GM12878 (cell line): ENCODE results near the gene DGKI. TPM values are rescaled to one million over a fixed set of nuclear protein-coding genes. Genes with fewer than 3 reads are reported as not detected.

Source experiments
- ATAC-seq: fragments of 200-7000 bp; cut with Tn5 transposase; 3 replicates; pipeline ENCODE4 v1.9.1; 2020; ENCODE audit warnings: mild to moderate bottlenecking, moderate library complexity
- BruUV-seq: library from RNA; stranded (reverse); fragments of 400-500 nt; replicated peaks from 2 replicates; lab custom pipeline; 2021; lab: Mats Ljungman, UMichigan
- CTCF ChIA-PET: fragments of 300-600 bp; sonication (Branson Sonifier 250); formaldehyde crosslinking; extraction: SDS; loops from one replicate; lab custom pipeline; 2021; ENCODE audit warnings: inconsistent platforms; lab: Yijun Ruan, JAX
- POLR2A ChIA-PET: fragments of 350-600 bp; formaldehyde crosslinking; extraction: SDS; loops from one replicate; lab custom pipeline; 2021; ENCODE audit warnings: inconsistent platforms; lab: Charles Lee
- RAD21 ChIA-PET: fragments of 300-600 bp; sonication (Branson Sonifier 250); formaldehyde crosslinking; loops from one replicate; lab custom pipeline; 2023; ENCODE audit warnings: antibody characterized with exemption; ENCODE audit not compliant: unreplicated experiment; lab: Charles Lee
- SMC1A ChIA-PET: fragments of 300-600 bp; sonication (Branson Sonifier 250); formaldehyde crosslinking; loops from one replicate; lab custom pipeline; 2023; ENCODE audit not compliant: unreplicated experiment, uncharacterized antibody; lab: Charles Lee
- DNase-seq: peaks from one replicate; pipeline ENCODE4 v3.0.0-alpha.2; 2011; ENCODE audit warnings: low read depth, low spot score
- FAIRE-seq: peaks from 3 replicates; lab custom pipeline; 2011; peaks lifted over from hg19 to GRCh38; lab: Jason Lieb, UNC
- H2AFZ ChIP-seq: 2 replicates; pipeline ENCODE4 v1.6.0; 2011; ENCODE audit warnings: low read depth, low read length, control low read depth; ENCODE audit not compliant: control insufficient read depth
- H3K27ac ChIP-seq: 2 replicates; pipeline ENCODE4 v1.5.1; 2011; ENCODE audit warnings: control low read depth; ENCODE audit not compliant: control insufficient read depth, insufficient read depth
- H3K27me3 ChIP-seq, 2 experiments: replicated peaks in 1 of 2; 2 replicates each; pipeline versions ENCODE4 v1.6.0 to v1.6.1; 2011; ENCODE audit warnings: low read length in 1 of 2; ENCODE audit not compliant: control insufficient read depth in 2 of 2, insufficient read depth in 2 of 2
- H3K36me3 ChIP-seq, 2 experiments: 2 replicates each; pipeline ENCODE4 v1.5.1; 2011; ENCODE audit warnings: low read length in 1 of 2; ENCODE audit not compliant: control insufficient read depth in 2 of 2, insufficient read depth in 2 of 2
- H3K4me1 ChIP-seq: 2 replicates; pipeline ENCODE4 v1.6.1; 2011; ENCODE audit warnings: mild to moderate bottlenecking, low read length, moderate library complexity, mixed read lengths; ENCODE audit not compliant: control insufficient read depth, insufficient read depth
- H3K4me2 ChIP-seq: 2 replicates; pipeline ENCODE4 v1.6.0; 2011; ENCODE audit warnings: control low read depth; ENCODE audit not compliant: control insufficient read depth, insufficient read depth
- H3K4me3 ChIP-seq: fragments of 200-600 bp; sonication (generic); 2 replicates; pipeline ENCODE4 v1.5.1; 2016
- H3K79me2 ChIP-seq: 2 replicates; pipeline ENCODE4 v1.6.0; 2011; ENCODE audit warnings: low read length; ENCODE audit not compliant: control insufficient read depth, insufficient read depth
- H3K9ac ChIP-seq: 2 replicates; pipeline ENCODE4 v1.8.0; 2011; ENCODE audit warnings: low read length, control low read depth, mixed read lengths; ENCODE audit not compliant: control insufficient read depth, insufficient read depth
- H3K9me3 ChIP-seq: replicated peaks from 3 replicates; pipeline ENCODE4 v1.5.1; 2011; ENCODE audit warnings: mild to moderate bottlenecking, low read length; ENCODE audit not compliant: control insufficient read depth, insufficient read depth
- H4K20me1 ChIP-seq: 2 replicates; pipeline ENCODE4 v1.6.0; 2011; ENCODE audit not compliant: control insufficient read depth, insufficient read depth
- BCL11A ChIP-seq: IDR thresholded peaks from 2 replicates; pipeline ENCODE4 v1.6.1; 2011; ENCODE audit warnings: low read depth, low read length
- CREB1 ChIP-seq: IDR thresholded peaks from 2 replicates; pipeline ENCODE4 v1.6.1; 2012; ENCODE audit warnings: low read depth, mild to moderate bottlenecking, inconsistent platforms
- DPF2 ChIP-seq: fragments of 450-650 bp; IDR thresholded peaks from 2 replicates; pipeline ENCODE4 v1.6.1; 2017; ENCODE audit warnings: mild to moderate bottlenecking
- FOS ChIP-seq: IDR thresholded peaks from 3 replicates; pipeline ENCODE4 v1.6.1; 2011; ENCODE audit warnings: borderline replicate concordance; ENCODE audit not compliant: insufficient read length; ENCODE audit errors: extremely low read depth
- GABPA ChIP-seq: IDR thresholded peaks from 2 replicates; pipeline ENCODE4 v1.6.1; 2014; ENCODE audit warnings: antibody characterized with exemption, low read depth, mild to moderate bottlenecking, inconsistent platforms
- MYB ChIP-seq: fragments of 150-350 bp; IDR thresholded peaks from 2 replicates; pipeline ENCODE4 v1.6.1; 2014; ENCODE audit warnings: mild to moderate bottlenecking, low read depth, low read length, borderline replicate concordance
- NFIC ChIP-seq: IDR thresholded peaks from 2 replicates; pipeline ENCODE4 v1.6.1; 2012; ENCODE audit warnings: low read depth, mild to moderate bottlenecking, inconsistent platforms, low read length, moderate library complexity
- SUPT20H ChIP-seq: IDR thresholded peaks from 2 replicates; pipeline ENCODE4 v1.6.1; 2011; ENCODE audit warnings: low read depth, mild to moderate bottlenecking, low read length, moderate library complexity, borderline replicate concordance; ENCODE audit not compliant: control insufficient read depth
- TAF1 ChIP-seq: IDR thresholded peaks from 2 replicates; pipeline ENCODE4 v1.6.1; 2011; ENCODE audit warnings: mild to moderate bottlenecking, low read depth, low read length, borderline replicate concordance
- WRNIP1 ChIP-seq: IDR thresholded peaks from 2 replicates; pipeline ENCODE4 v1.6.1; 2011; ENCODE audit warnings: low read depth, low read length, improper control_type of control experiment, borderline replicate concordance
- WGBS: methylation state at CpG from one replicate; pipeline ENCODE4 v1.1.6; 2016; ENCODE audit warnings: low lambda C conversion rate; ENCODE audit not compliant: insufficient replicate concordance, insufficient coverage; ENCODE audit errors: missing lambda C conversion rate; 5-methylcytosine and 5-hydroxymethylcytosine counted together
- in situ Hi-C: fragments of 300-500 bp; cut with MboI; formaldehyde crosslinking; loops from 9 replicates; pipeline ENCODE4 v1.14.3; 2018; ENCODE audit warnings: mixed read lengths
- intact Hi-C: fragments of 100-400 bp; cut with micrococcal nuclease; formaldehyde crosslinking; loops from one replicate; pipeline ENCODE4 v1.14.2; 2022; ENCODE audit not compliant: unreplicated experiment
- polyA plus RNA-seq, 11 experiments: library from polyadenylated mRNA; depleted of rRNA in 4 of 11; unstranded in 6 of 11; stranded (reverse) in 5 of 11; fragments of >200 nt; fragmentation: Nextera tagmentation in 4 of 11; fragmentation: Illumina TruSeq in 1 of 11; extraction: Ambion mirVana in 4 of 11; extraction: Trizol in 1 of 11; gene quantifications; 1 replicate in 1 of 11; 2 replicates in 10 of 11; pipeline versions ENCODE4 v1.2.1 to v1.2.3, GENCODE V29; 2011 to 2016; ENCODE audit warnings: inconsistent platforms in 2 of 11, missing spikeins in 2 of 11, low read depth in 1 of 11
- total RNA-seq, 4 experiments: library from RNA; depleted of rRNA in 3 of 4; stranded (reverse); fragments of >200 nt in 3 of 4; fragmentation: Illumina TruSeq in 1 of 4; extraction: Trizol in 1 of 4; gene quantifications; 2 replicates each; pipeline versions ENCODE4 v1.2.1 to v1.2.3, GENCODE V29; 2013 to 2021
- TF ChIP-seq, protein P1 (sequence below): IDR thresholded peaks from 2 replicates; pipeline ENCODE4 v1.6.1; 2011; ENCODE audit warnings: low read depth, low read length, improper control_type of control experiment, borderline replicate concordance
- TF ChIP-seq, protein P2 (sequence below): fragments of 150-350 bp; IDR thresholded peaks from 2 replicates; pipeline ENCODE4 v1.6.1; 2016; ENCODE audit warnings: low read depth, low read length
- TF ChIP-seq, protein P3 (sequence below): fragments of 450-650 bp; IDR thresholded peaks from 2 replicates; pipeline ENCODE4 v1.6.1; 2017; ENCODE audit warnings: low read depth, mild to moderate bottlenecking, moderate library complexity

The DGKI gene
- total and polyA plus RNA-seq, 10 of the 15 experiments (the other 5 are each of a cell fraction or from before 2014, with no cell fraction given), result 10.4 to 37.1 (median 22.1) TPM

DNA sequence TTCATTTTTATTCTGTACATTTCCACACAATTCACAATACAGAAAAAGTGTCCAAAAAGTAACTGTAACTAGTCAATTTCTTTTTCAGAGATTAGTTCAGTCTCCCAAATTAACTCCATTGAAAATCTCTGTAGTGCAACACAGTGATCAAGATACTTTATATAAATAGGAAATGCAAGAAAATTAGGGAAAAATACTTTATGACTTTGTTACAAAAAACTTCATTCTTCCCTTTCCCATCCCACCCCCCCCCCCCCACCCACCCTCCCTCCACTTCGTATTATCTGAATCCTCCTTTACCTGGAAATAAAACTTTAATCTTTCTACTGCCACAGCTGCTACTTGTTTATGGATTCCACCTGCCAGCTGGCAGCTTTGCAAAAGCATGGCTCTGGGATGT, 465.7 kb downstream of the DGKI start:
- Histone ChIP-seq H3K79me2 (no peaks in the 10 kb centered on the region), H3K4me2 (no peak overlapping the region), H2AFZ (no peak overlapping the region), H3K9ac (no peak overlapping the region), H3K4me3 (no peak overlapping the region), H3K27ac (no peak overlapping the region), H3K9me3 (no peaks in the 10 kb centered on the region), H4K20me1 (no peaks in the 10 kb centered on the region), H3K27me3 (no peaks in the 10 kb centered on the region), H3K36me3 (no peaks in the 10 kb centered on the region), H3K4me1 (no peaks in the 10 kb centered on the region)
- in situ Hi-C loops, result no loop called here
- no peak for TF ChIP-seq TAF1
- no peak for FAIRE-seq
- no peak for ATAC-seq
- no peak for DNase-seq
- ChIA-PET POLR2A (no interaction called here), RAD21 (no interaction called here), CTCF (no interaction called here), SMC1A (no interaction called here)
- BruUV-seq, result no TSS peak
- intact Hi-C loops, result no loop called here
- no CpG with 5 or more reads among the region's 1 CpG for WGBS

DNA sequence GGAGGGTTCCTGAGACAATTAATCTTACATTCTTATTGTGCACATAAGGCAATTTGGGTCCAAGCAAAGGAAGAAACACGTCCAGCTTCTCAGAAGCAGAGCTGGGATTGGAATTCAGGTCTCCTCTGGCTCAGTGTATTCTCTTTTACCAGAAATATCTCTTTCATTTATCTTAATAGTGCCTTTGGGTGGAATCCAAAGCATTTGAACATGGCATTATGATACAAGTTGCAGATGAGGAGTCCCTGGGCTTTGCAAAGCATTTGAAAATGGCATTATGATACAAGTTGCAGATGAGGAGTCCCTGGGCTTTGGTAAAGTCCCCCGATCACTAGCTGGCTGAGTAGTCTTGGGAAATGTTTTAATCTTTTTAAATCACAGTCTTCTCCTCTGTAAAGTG, 473.3 kb downstream of the DGKI start:
- BruUV-seq, result no TSS peak
- FAIRE-seq, result no peak

More for the DNA sequence above, 473.3 kb downstream of the DGKI start:
- Histone ChIP-seq H3K4me1 (no peaks in the 10 kb centered on the region), H3K9ac (no peak overlapping the region), H3K4me3 (no peak overlapping the region), H3K4me2 (no peak overlapping the region), H4K20me1 (no peaks in the 10 kb centered on the region), H2AFZ (no peak overlapping the region), H3K36me3 (no peaks in the 10 kb centered on the region), H3K27me3 (no peaks in the 10 kb centered on the region), H3K9me3 (no peaks in the 10 kb centered on the region), H3K27ac (no peak overlapping the region), H3K79me2 (no peaks in the 10 kb centered on the region)
- SMC1A ChIA-PET, result interaction anchor here (0.6 kb wide), 1 partner anchor 311 kb away, joined by 3 read pairs; no protein-coding TSS in a partner anchor
- in situ Hi-C loops (no loop called here), intact Hi-C loops (no loop called here)
- RAD21 ChIA-PET, result no interaction called here
- TF ChIP-seq GABPA (no peak), BCL11A (no peak), SUPT20H (no peak), DPF2 (no peak), NFIC (no peak), CREB1 (no peak), MYB (no peak), WRNIP1 (no peak), FOS (no peak)
- TF ChIP-seq, protein P1, sequence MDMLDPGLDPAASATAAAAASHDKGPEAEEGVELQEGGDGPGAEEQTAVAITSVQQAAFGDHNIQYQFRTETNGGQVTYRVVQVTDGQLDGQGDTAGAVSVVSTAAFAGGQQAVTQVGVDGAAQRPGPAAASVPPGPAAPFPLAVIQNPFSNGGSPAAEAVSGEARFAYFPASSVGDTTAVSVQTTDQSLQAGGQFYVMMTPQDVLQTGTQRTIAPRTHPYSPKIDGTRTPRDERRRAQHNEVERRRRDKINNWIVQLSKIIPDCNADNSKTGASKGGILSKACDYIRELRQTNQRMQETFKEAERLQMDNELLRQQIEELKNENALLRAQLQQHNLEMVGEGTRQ, result no peak
- TF ChIP-seq, protein P2, sequence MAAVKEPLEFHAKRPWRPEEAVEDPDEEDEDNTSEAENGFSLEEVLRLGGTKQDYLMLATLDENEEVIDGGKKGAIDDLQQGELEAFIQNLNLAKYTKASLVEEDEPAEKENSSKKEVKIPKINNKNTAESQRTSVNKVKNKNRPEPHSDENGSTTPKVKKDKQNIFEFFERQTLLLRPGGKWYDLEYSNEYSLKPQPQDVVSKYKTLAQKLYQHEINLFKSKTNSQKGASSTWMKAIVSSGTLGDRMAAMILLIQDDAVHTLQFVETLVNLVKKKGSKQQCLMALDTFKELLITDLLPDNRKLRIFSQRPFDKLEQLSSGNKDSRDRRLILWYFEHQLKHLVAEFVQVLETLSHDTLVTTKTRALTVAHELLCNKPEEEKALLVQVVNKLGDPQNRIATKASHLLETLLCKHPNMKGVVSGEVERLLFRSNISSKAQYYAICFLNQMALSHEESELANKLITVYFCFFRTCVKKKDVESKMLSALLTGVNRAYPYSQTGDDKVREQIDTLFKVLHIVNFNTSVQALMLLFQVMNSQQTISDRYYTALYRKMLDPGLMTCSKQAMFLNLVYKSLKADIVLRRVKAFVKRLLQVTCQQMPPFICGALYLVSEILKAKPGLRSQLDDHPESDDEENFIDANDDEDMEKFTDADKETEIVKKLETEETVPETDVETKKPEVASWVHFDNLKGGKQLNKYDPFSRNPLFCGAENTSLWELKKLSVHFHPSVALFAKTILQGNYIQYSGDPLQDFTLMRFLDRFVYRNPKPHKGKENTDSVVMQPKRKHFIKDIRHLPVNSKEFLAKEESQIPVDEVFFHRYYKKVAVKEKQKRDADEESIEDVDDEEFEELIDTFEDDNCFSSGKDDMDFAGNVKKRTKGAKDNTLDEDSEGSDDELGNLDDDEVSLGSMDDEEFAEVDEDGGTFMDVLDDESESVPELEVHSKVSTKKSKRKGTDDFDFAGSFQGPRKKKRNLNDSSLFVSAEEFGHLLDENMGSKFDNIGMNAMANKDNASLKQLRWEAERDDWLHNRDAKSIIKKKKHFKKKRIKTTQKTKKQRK, result no peak
- TF ChIP-seq, protein P3, sequence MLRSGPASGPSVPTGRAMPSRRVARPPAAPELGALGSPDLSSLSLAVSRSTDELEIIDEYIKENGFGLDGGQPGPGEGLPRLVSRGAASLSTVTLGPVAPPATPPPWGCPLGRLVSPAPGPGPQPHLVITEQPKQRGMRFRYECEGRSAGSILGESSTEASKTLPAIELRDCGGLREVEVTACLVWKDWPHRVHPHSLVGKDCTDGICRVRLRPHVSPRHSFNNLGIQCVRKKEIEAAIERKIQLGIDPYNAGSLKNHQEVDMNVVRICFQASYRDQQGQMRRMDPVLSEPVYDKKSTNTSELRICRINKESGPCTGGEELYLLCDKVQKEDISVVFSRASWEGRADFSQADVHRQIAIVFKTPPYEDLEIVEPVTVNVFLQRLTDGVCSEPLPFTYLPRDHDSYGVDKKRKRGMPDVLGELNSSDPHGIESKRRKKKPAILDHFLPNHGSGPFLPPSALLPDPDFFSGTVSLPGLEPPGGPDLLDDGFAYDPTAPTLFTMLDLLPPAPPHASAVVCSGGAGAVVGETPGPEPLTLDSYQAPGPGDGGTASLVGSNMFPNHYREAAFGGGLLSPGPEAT, result no peak
- WGBS, result 0% methylated on average over 2 of the region's 2 CpGs
- DNase-seq (no peak), ATAC-seq (no peak)
- CTCF ChIA-PET, result interaction anchor here (0.8 to 1.5 kb wide), 2 partner anchors 12 to 13 kb away, joined by 3 read pairs; no protein-coding TSS in a partner anchor
- POLR2A ChIA-PET, result no interaction called here
